Astrocyte of the cerebellum (primary cell): Measurements from ENCODE around the gene UNC13D.

Source experiments
- DNase-seq: peaks from one replicate; pipeline ENCODE4 v3.0.0-alpha.2; 2011; ENCODE audit warnings: low read depth
- H3K4me3 ChIP-seq: 2 replicates; pipeline ENCODE4 v1.5.1; 2011; ENCODE audit warnings: mild to moderate bottlenecking, low read depth, low read length, moderate library complexity
- in situ Hi-C: cut with HindIII; loops from 2 replicates; pipeline ENCODE4 v1.10.0; 2017; ENCODE audit warnings: low sequenced_read_pairs
- TF ChIP-seq, protein P1 (sequence below): IDR thresholded peaks from 2 replicates; pipeline ENCODE4 v1.5.1; 2012; ENCODE audit warnings: low read length, low read depth, moderate library complexity, mild to moderate bottlenecking; ENCODE audit errors: missing control alignments

UNC13D gene

DNA sequence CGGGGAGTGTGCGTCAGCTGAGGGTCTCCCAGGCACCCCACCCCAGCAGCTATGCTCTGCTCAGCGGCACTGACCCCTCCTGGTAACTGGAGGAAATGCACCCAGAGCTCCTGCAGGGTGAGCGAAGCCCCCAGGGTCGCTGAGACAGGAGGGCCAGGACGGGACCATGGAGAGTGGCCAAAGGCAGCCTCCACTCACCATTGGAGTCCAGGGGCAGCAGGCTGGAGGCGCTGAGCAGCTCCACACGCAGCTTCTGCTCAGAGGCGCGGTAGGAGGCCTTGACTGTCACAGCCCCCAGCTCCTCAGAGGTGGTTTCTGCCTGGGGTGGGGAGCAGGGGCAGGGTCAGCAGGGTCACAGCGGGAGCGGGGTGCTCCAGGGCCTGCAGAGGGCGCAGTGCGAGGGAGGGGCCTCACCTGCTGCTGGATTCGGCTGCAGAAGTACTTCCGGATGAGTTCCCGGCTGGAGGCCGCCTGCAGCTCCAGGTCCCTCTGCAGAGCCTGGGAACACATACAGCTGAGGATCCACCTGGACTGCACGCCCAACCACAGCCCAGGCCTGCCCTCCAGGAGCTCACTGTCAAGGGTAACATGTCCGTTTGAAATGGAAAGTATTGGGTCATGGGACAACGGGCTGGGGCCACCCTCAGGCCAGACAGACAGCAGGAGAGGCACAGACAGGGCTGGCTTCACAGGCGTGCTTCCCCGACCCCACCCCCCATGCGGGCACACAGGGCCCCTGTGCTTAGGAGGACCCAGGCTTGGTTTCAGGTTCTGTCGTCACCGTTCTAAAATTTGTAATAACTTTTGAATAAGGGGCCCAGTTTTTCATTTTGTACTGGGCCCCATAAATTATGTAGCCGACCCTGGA is 13.8 kb downstream of the UNC13D start:
- TF ChIP-seq, protein P1, sequence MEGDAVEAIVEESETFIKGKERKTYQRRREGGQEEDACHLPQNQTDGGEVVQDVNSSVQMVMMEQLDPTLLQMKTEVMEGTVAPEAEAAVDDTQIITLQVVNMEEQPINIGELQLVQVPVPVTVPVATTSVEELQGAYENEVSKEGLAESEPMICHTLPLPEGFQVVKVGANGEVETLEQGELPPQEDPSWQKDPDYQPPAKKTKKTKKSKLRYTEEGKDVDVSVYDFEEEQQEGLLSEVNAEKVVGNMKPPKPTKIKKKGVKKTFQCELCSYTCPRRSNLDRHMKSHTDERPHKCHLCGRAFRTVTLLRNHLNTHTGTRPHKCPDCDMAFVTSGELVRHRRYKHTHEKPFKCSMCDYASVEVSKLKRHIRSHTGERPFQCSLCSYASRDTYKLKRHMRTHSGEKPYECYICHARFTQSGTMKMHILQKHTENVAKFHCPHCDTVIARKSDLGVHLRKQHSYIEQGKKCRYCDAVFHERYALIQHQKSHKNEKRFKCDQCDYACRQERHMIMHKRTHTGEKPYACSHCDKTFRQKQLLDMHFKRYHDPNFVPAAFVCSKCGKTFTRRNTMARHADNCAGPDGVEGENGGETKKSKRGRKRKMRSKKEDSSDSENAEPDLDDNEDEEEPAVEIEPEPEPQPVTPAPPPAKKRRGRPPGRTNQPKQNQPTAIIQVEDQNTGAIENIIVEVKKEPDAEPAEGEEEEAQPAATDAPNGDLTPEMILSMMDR, result peak; percentile 62
- in situ Hi-C loops, result no loop called here
- no peak for DNase-seq
- no peak overlapping the region for H3K4me3 ChIP-seq

DNA sequence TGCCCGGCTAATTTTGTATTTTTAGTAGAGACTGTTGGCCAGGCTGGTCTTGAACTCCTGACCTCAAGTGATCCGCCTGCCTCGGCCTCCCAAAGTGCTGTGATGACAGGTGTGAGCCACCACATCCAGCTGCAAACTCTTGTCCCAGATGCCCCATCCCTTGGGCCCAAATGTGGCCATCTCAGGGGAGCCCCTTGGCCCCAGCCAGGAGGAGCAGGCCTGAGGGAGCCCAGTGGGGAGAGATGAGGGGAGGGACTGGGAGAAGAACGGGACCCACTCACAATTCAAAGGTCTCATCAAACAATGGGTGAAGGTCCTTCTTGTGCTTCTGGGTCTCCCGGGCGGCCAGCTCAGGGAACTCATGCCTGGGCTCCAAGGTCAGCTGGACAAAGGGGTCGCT is 14.5 kb downstream of the UNC13D start:
- H3K4me3 ChIP-seq, result no peak overlapping the region
- TF ChIP-seq, protein P1, result no peak
- DNase-seq, result no peak
- in situ Hi-C loops, result no loop called here

DNA sequence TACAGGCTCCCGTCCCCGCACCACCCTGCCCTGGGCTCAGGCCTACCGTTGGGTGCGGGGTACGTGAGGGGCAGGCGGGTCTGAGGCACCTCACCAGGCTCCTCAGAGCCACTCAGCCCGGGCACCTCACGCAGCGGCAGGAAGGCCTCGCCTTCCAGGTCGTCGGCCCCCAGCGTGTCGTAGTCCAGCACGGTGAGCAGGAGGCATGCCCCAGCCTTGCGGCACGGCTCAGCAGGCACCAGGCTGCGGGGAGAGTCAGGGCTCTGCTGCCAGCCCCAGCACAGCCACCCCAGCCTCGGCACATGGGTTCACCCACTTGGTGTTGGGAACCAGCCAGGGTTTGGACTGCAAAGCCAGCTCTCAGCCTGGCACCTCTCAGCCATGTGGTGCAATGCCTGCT is 15.5 kb downstream of the UNC13D start:
- no peak for DNase-seq
- in situ Hi-C loops, result no loop called here

DNA sequence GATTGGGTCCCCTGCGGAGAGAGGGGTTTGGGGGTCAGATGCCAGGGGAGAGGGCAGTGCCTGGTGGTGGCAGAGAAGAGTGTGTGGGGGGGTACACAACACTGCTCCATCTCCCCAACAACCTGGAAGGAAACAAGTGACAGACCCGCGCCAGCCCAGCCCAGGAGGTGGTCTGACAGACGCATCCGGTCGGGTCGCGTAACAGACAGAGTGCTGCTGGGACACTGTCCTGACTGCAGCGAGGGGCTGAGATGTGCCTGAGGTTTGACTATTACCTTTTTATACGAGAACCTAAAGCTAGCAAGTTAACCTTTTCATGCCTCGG is 16.2 kb downstream of the UNC13D start:
- DNase-seq, result no peak
- TF ChIP-seq, protein P1, result no peak
- in situ Hi-C loops, result no loop called here
- no peak overlapping the region for H3K4me3 ChIP-seq

More for the DNA sequence above, 15.5 kb downstream of the UNC13D start:
- TF ChIP-seq, protein P1, result no peak
- H3K4me3 ChIP-seq, result no peak overlapping the region

DNA sequence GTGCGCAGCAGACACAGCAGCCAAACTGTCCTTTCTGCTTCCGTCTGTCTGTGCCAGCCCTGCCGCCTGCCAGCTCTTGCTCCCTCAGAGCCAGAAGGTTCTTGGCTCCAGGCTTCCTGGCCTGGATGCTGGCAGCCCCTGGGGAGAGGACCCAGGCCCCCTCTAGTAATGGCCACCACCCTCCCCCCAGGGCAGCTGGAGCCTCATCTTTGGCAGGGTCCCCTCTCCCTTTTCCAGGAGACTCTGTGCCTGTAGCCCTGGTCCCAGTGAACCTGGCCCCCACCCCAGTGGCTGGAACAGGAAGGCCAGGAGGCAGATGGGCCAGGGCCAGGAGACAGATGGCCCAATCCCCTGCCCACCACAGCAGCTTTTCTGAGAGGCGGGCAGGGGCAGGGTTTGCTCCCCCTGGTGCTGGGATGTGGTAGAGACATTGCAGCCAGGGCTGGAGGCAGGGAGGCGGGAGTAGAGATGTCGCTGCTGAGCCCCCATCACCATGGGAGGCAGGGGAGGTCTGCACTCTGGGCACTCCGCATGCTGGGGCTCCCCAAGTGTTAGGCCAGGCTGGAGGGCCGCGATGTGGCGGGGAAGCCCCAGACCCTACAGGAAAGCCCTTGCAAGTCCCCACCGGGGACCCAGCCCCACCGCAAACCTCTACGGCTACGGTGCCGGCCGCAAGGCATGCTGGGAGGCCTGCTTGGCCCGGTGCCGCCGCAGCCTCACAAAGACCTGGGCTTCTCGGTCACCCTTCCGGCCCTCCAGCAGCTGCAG is 16.7 kb downstream of the UNC13D start:
- peak overlapping the region; percentile 16 for H3K4me3 ChIP-seq
- DNase-seq, result peak; percentile 15
- in situ Hi-C loops, result no loop called here
- TF ChIP-seq, protein P1, result peak; percentile 79

DNA sequence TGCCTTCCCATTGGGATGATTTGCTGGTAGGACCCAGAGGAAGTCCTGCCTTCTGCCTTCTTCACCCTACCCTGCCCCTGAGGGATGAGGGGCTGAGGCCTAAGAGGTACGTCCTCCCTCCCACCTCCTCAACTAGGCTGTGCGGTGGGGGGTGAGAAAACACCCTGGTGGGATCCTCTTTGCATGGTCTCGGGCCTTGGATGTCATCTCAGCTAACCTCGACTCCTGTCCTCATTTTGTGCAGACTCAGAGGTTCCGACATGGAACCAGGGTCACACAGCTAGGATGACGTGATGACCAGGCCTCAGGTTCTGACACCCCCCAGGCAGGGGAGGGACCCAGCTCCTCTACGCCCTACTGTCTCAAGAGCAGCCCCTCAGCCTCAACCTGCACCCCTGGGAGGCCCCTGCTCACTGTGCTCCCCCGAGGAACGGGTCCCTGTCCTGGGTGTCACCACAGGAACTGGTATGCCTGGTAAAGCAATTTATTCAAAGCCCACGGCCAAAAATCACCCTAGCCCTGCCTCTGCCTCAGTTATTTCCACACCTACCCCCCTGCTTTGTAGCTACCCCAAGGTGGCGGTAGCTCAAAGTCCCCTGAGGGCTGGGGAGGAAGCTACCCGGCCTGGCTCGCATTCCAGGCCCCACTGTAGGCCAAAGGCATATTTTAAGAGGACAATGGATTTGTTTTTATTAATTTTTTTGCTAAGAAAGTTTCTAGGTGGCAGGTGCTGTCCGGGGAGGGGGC is 17.5 kb downstream of the UNC13D start:
- H3K4me3 ChIP-seq, result no peak overlapping the region
- no peak for DNase-seq
- in situ Hi-C loops, result no loop called here
- TF ChIP-seq, protein P1, result no peak
